Testis (tissue), 2 donors: ENCODE results near the gene LDHD.

ENCODE experiments used
- POLR2A ChIP-seq: fragments of 450-650 bp; IDR thresholded peaks from one replicate; pipeline ENCODE4 v1.6.1; 2017; ENCODE audit warnings: antibody characterized with exemption, mild to moderate bottlenecking, moderate library complexity
- TF ChIP-seq, protein P1 (sequence below), 3 experiments: fragments of 450-650 bp in 2 of 3; fragments of 200-600 bp in 1 of 3; sonication (generic) in 1 of 3; IDR thresholded peaks; one replicate each; pipeline ENCODE4 v1.5.1; 2016 to 2019; ENCODE audit warnings: antibody characterized with exemption in 3 of 3, mild to moderate bottlenecking in 2 of 3, moderate library complexity in 1 of 3

- TF ChIP-seq POLR2A, result no peak
- TF ChIP-seq, protein P1, sequence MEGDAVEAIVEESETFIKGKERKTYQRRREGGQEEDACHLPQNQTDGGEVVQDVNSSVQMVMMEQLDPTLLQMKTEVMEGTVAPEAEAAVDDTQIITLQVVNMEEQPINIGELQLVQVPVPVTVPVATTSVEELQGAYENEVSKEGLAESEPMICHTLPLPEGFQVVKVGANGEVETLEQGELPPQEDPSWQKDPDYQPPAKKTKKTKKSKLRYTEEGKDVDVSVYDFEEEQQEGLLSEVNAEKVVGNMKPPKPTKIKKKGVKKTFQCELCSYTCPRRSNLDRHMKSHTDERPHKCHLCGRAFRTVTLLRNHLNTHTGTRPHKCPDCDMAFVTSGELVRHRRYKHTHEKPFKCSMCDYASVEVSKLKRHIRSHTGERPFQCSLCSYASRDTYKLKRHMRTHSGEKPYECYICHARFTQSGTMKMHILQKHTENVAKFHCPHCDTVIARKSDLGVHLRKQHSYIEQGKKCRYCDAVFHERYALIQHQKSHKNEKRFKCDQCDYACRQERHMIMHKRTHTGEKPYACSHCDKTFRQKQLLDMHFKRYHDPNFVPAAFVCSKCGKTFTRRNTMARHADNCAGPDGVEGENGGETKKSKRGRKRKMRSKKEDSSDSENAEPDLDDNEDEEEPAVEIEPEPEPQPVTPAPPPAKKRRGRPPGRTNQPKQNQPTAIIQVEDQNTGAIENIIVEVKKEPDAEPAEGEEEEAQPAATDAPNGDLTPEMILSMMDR (IDR thresholded peaks at IDR 0.05), result no peak
Observed at GRCh38 chr16:75086281-75086680, 30.3 kb downstream of the LDHD start.
